Ishikawa (cell line): ENCODE results near the gene KCNK5.

Experiments
- CEBPB ChIP-seq: IDR thresholded peaks from 2 replicates; pipeline ENCODE4 v1.6.1; 2012
- CREB1 ChIP-seq: IDR thresholded peaks from 2 replicates; pipeline ENCODE4 v1.6.1; 2012; ENCODE audit warnings: low read depth
- EGR1 ChIP-seq: IDR thresholded peaks from 2 replicates; pipeline ENCODE4 v1.6.1; 2012
- EP300 ChIP-seq: IDR thresholded peaks from 2 replicates; pipeline ENCODE4 v1.6.1; 2012; ENCODE audit warnings: borderline replicate concordance
- FOXM1 ChIP-seq: IDR thresholded peaks from 2 replicates; pipeline ENCODE4 v1.6.1; 2012; ENCODE audit warnings: low read depth, borderline replicate concordance
- NFIC ChIP-seq: IDR thresholded peaks from 2 replicates; pipeline ENCODE4 v1.6.1; 2012
- RAD21 ChIP-seq: IDR thresholded peaks from 2 replicates; pipeline ENCODE4 v1.6.1; 2012; ENCODE audit warnings: low read depth
- TAF1 ChIP-seq: IDR thresholded peaks from 2 replicates; pipeline ENCODE4 v1.6.1; 2012; ENCODE audit warnings: low read depth, mild to moderate bottlenecking
- TCF12 ChIP-seq: IDR thresholded peaks from 2 replicates; pipeline ENCODE4 v1.6.1; 2012; ENCODE audit warnings: low read depth
- TEAD4 ChIP-seq: IDR thresholded peaks from 2 replicates; pipeline ENCODE4 v1.6.1; 2012
- YY1 ChIP-seq: IDR thresholded peaks from 2 replicates; pipeline ENCODE4 v1.6.1; 2012; ENCODE audit warnings: low read depth
- ZBTB7A ChIP-seq: IDR thresholded peaks from 2 replicates; pipeline ENCODE4 v1.6.1; 2012; ENCODE audit warnings: low read depth
- TF ChIP-seq, protein P1 (sequence below): IDR thresholded peaks from 2 replicates; pipeline ENCODE4 v1.6.1; 2012
- TF ChIP-seq, protein P2 (sequence below): IDR thresholded peaks from 2 replicates; pipeline ENCODE4 v1.6.1; 2012
- TF ChIP-seq, protein P3 (sequence below): IDR thresholded peaks from 2 replicates; pipeline ENCODE4 v1.6.1; 2012; ENCODE audit warnings: low read depth, mild to moderate bottlenecking

The KCNK5 gene

DNA sequence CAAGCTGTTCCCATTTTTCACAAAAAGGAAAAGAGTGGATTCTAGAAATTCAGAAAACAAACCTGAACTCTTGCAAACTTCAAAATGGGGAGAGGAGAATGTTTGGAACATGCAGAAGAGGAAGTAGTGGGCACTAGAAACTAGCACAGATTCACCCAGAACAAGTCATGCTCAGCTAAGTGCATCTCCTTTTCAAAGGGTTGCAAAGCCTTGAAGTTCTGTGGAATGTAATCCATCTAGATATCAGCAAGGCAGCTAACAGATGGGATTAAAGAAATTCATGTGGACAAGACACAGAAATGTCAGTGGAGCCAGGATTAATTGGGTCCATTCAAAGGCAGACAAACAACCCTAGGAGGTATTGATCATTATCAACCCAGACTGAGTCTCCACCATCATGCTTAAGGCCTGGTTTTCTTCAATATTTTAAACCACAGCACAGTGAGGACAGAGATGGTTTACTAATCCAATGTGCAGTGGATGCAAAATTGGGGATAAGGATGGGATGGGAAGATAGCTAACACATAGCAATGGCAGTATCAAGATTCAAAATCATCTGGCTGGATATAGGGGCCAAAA, 31.3 kb downstream of the KCNK5 start:
- no peak for TF ChIP-seq NFIC
- TF ChIP-seq EP300 = no peak
- TF ChIP-seq, protein P1, sequence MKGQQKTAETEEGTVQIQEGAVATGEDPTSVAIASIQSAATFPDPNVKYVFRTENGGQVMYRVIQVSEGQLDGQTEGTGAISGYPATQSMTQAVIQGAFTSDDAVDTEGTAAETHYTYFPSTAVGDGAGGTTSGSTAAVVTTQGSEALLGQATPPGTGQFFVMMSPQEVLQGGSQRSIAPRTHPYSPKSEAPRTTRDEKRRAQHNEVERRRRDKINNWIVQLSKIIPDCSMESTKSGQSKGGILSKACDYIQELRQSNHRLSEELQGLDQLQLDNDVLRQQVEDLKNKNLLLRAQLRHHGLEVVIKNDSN = no peak
- TF ChIP-seq TEAD4 = no peak
- no peak for TF ChIP-seq RAD21
- TF ChIP-seq, protein P2, sequence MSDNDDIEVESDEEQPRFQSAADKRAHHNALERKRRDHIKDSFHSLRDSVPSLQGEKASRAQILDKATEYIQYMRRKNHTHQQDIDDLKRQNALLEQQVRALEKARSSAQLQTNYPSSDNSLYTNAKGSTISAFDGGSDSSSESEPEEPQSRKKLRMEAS = no peak
- no peak for TF ChIP-seq YY1
- no peak for TF ChIP-seq TAF1
- TF ChIP-seq CEBPB = no peak
- TF ChIP-seq TCF12 = no peak
- no peak for TF ChIP-seq FOXM1
- no peak for TF ChIP-seq CREB1
- TF ChIP-seq ZBTB7A = no peak
- TF ChIP-seq, protein P3, sequence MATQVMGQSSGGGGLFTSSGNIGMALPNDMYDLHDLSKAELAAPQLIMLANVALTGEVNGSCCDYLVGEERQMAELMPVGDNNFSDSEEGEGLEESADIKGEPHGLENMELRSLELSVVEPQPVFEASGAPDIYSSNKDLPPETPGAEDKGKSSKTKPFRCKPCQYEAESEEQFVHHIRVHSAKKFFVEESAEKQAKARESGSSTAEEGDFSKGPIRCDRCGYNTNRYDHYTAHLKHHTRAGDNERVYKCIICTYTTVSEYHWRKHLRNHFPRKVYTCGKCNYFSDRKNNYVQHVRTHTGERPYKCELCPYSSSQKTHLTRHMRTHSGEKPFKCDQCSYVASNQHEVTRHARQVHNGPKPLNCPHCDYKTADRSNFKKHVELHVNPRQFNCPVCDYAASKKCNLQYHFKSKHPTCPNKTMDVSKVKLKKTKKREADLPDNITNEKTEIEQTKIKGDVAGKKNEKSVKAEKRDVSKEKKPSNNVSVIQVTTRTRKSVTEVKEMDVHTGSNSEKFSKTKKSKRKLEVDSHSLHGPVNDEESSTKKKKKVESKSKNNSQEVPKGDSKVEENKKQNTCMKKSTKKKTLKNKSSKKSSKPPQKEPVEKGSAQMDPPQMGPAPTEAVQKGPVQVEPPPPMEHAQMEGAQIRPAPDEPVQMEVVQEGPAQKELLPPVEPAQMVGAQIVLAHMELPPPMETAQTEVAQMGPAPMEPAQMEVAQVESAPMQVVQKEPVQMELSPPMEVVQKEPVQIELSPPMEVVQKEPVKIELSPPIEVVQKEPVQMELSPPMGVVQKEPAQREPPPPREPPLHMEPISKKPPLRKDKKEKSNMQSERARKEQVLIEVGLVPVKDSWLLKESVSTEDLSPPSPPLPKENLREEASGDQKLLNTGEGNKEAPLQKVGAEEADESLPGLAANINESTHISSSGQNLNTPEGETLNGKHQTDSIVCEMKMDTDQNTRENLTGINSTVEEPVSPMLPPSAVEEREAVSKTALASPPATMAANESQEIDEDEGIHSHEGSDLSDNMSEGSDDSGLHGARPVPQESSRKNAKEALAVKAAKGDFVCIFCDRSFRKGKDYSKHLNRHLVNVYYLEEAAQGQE = no peak
- no peak for TF ChIP-seq EGR1

DNA sequence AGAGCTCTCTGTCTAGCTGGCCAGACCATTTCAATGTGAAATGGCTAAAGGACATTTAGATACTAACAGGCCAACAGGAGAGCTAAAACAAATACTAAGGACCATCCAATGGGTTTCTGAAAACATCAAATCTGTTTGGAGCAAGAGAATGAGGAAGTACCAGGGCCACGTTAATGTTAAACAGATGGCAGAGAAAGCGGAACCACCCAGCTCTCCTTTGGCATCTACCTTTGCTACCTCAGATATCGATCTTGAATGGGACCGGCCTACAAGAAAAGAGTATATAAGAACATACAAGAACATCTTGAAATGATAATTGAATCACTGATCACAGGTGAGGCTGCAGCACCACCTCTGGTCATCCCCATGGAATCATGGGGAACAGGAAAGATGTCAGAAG, 31.8 kb downstream of the KCNK5 start:
- TF ChIP-seq FOXM1 (no peak), CEBPB (no peak), RAD21 (no peak), TEAD4 (no peak), EP300 (no peak), CREB1 (no peak), NFIC (no peak), EGR1 (no peak), TAF1 (no peak), TCF12 (no peak), ZBTB7A (no peak), YY1 (no peak)
- TF ChIP-seq, protein P3 = no peak
- TF ChIP-seq, protein P2 = no peak

DNA sequence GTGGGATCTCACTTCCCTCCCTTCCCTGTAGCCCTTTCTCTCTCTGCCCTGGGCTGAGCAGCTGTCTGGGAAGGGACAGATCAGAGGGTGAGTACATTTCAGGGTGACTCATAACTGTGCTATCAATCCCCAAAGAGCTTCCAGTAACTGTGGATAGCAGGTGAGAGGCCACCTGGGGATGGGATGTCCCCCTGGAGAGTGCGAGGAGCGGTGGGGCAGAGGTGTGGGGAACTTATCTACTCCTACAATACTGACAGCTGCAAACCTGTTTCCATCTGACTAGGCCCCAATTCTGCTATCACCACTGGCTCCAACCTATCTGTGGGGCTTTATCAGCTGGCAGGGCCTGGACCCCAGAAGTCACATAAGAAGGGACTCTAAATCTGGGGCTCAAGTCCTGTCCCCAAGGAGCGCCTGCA, 32.6 kb downstream of the KCNK5 start:
- TF ChIP-seq CREB1 = no peak
- TF ChIP-seq EP300 = no peak
- TF ChIP-seq, protein P1 = no peak
- TF ChIP-seq TCF12 = no peak
- no peak for TF ChIP-seq NFIC
- TF ChIP-seq FOXM1 = no peak
- TF ChIP-seq RAD21 = no peak
- no peak for TF ChIP-seq TEAD4
- TF ChIP-seq YY1 = no peak
- TF ChIP-seq TAF1 = no peak
- no peak for TF ChIP-seq EGR1
- no peak for TF ChIP-seq ZBTB7A
- TF ChIP-seq CEBPB = no peak

DNA sequence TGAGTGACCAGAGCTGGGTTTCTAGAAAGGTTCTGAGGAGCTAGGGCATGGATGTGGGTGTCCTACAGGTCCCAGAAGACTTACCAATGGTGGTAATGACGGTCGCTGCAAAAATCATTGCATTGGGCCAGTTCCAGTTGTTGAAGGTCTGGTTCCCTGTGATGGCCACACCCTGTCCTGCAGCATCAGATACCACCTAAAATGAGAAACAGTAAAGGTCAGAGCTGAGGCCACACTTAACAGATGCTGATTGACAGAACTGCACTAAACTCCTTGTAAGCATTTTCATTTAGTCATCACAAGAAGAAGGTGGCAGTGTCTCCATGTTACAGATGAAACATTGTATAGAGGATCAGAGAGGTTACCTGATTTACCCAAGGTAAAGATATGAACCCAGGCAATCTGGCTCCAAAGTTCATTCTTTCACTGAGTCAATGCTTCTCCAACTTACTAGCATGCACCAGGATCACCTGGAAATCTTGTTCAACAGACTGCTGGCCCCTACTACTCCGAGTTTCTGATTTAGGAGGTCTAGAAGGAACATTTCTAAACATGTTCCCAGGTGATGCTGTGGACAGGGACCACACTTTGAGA, 33.4 kb downstream of the KCNK5 start:
- TF ChIP-seq, protein P2 = no peak

DNA sequence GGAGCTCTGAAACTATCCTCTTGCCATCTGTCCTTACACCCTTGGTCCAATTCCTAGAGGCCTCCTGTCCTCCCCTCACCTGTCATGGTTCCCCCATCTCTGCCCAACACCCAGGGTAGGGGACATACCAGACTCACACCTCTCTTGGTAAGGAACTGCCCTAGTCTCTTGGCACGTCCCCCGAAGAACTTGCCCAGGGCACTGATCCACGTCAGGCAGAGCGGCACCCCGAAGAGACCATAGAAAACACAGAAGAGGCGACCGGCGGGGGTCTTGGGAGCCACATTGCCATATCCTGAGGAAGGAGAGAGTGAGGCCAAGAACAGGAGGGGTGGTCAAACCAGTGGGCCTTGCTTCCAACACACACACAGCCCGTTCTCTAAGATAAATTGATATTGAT, 34.8 kb downstream of the KCNK5 start:
- TF ChIP-seq, protein P1 = no peak
- TF ChIP-seq EGR1 (no peak), ZBTB7A (no peak), RAD21 (no peak), CREB1 (no peak), TCF12 (no peak), EP300 (no peak)
- TF ChIP-seq, protein P2 = no peak
- TF ChIP-seq, protein P3 = no peak
